H1 (cell line): ENCODE data around the gene CAMTA2. TPM values are rescaled to one million over a fixed set of nuclear protein-coding genes. Genes with fewer than 3 reads are reported as not detected.
A peak's percentile ranks its signal among the peaks of the same experiment; 100 is the strongest.

Experiments used
- KDM1A ChIP-seq: fragments of 200-600, 300-600 bp; sonication (generic); IDR thresholded peaks from 2 replicates; pipeline ENCODE4 v1.7.1; 2016; ENCODE audit warnings: mild to moderate bottlenecking, low read length, borderline replicate concordance
- KDM5A ChIP-seq: fragments of 200-600 bp; IDR thresholded peaks from 2 replicates; pipeline ENCODE4 v1.7.1; 2012; ENCODE audit warnings: mild to moderate bottlenecking, low read length, inconsistent platforms, mixed read lengths
- NRF1 ChIP-seq: IDR thresholded peaks from 2 replicates; pipeline ENCODE4 v1.6.1; 2011; ENCODE audit warnings: mild to moderate bottlenecking, low read depth, low read length, improper control_type of control experiment
- polyA plus RNA-seq, 7 experiments: library from polyadenylated mRNA; depleted of rRNA in 3 of 7; stranded (reverse) in 5 of 7; unstranded in 2 of 7; fragments of >200 nt in 5 of 7; fragments of 200-250 nt in 2 of 7; gene quantifications; 1 replicate in 5 of 7; 2 replicates in 1 of 7; 4 replicates in 1 of 7; pipeline versions ENCODE4 v1.2.1 to v1.2.3, GENCODE V29; 2011 to 2013; ENCODE audit warnings: missing spikeins in 2 of 7, mixed read lengths in 2 of 7
- total RNA-seq: library from RNA; stranded (reverse); fragmentation: NEBNext Ultra II Directional; extraction: Animal tissue kit (Norgen Biotek cat#: 25700); gene quantifications from 2 replicates; pipeline ENCODE4 v1.2.1, GENCODE V29; 2021

The CAMTA2 gene
- total and polyA plus RNA-seq, 2 of the 8 experiments (the other 6 are each of a cell fraction or from before 2014, with no cell fraction given) = 5.5 to 12.0 TPM

GRCh38 chr17:4967539-4968485, 19.7 kb downstream of the CAMTA2 start, which contains the start of gene SPAG7 (continued):
- TF ChIP-seq KDM1A (no peak), KDM5A (peak; percentile 65), NRF1 (no peak)
